Small intestine (tissue), 7 donors: ENCODE results near the gene CTSH. TPM values are rescaled to one million over a fixed set of nuclear protein-coding genes. Genes with fewer than 3 reads are reported as not detected.
A peak's percentile ranks its signal among the peaks of the same experiment; 100 is the strongest.
"Not testable (repeated sequence)": the region's sequence is repeated elsewhere in the genome, so short reads cannot be mapped to it uniquely, and the experiment has no call there.

Experiments used
- DNase-seq, 2 donors: peaks; one replicate each; pipeline versions ENCODE4 v3.0.0 to v3.0.0-alpha.2; 2013
- FAIRE-seq: peaks from 2 replicates; lab custom pipeline; 2012; peaks lifted over from hg19 to GRCh38; lab: Jason Lieb, UNC
- H3K27ac ChIP-seq, 3 donors: one replicate each; pipeline ENCODE4 v1.5.1; 2013; ENCODE audit warnings: low read length in 2 of 3, mild to moderate bottlenecking in 2 of 3, control low read depth in 1 of 3, inconsistent platforms in 1 of 3, low read depth in 1 of 3, moderate library complexity in 1 of 3
- H3K27me3 ChIP-seq, 3 donors: one replicate each; pipeline ENCODE4 v1.6.1; 2013; ENCODE audit warnings: low read length in 3 of 3, inconsistent platforms in 1 of 3; ENCODE audit not compliant: control insufficient read depth in 3 of 3, insufficient read depth in 3 of 3
- H3K36me3 ChIP-seq, 3 donors: one replicate each; pipeline ENCODE4 v1.6.1; 2013; ENCODE audit warnings: low read length in 3 of 3, inconsistent platforms in 1 of 3, low read depth in 1 of 3, mild to moderate bottlenecking in 1 of 3, moderate library complexity in 1 of 3; ENCODE audit not compliant: control insufficient read depth in 3 of 3, insufficient read depth in 2 of 3
- H3K4me1 ChIP-seq, 3 donors: one replicate each; pipeline ENCODE4 v1.6.1; 2013; ENCODE audit warnings: low read length in 2 of 3, inconsistent platforms in 1 of 3, low read depth in 1 of 3, mild to moderate bottlenecking in 1 of 3, moderate library complexity in 1 of 3; ENCODE audit not compliant: control insufficient read depth in 3 of 3, insufficient read depth in 2 of 3
- H3K4me3 ChIP-seq, 3 donors: one replicate each; pipeline ENCODE4 v1.5.1; 2013; ENCODE audit warnings: low read length in 3 of 3, control low read depth in 1 of 3, inconsistent platforms in 1 of 3, low read depth in 1 of 3, mild to moderate bottlenecking in 1 of 3, moderate library complexity in 1 of 3
- H3K9me3 ChIP-seq, 2 donors: one replicate each; pipeline ENCODE4 v1.6.1; 2013; ENCODE audit warnings: low read depth in 1 of 2, low read length in 1 of 2; ENCODE audit not compliant: control insufficient read depth in 2 of 2, insufficient read depth in 1 of 2
- WGBS, 3 donors: extraction: QIAGEN DNeasy Blood & Tissue Kit; methylation state at CpG; one replicate each; pipeline ENCODE4 v1.1.7; 2013; 5-methylcytosine and 5-hydroxymethylcytosine counted together
- polyA plus RNA-seq, 4 donors: library from polyadenylated mRNA; stranded (reverse) in 3 of 4; unstranded in 1 of 4; fragments of 200-250 nt in 3 of 4; fragments of 120-200 nt in 1 of 4; gene quantifications; one replicate each; pipeline versions ENCODE4 v1.2.1 to v1.2.3, GENCODE V29; 2013
- donor health status: healthy with polysubstance abuse.
- donor health status: control.
- donor health status: control.
- donor health status: Bipolar disorder and iron deficiency.
- donor health status: healthy.

Gene CTSH
- polyA plus RNA-seq, 4 donors, result 116 to 434 (median 167) TPM

DNA sequence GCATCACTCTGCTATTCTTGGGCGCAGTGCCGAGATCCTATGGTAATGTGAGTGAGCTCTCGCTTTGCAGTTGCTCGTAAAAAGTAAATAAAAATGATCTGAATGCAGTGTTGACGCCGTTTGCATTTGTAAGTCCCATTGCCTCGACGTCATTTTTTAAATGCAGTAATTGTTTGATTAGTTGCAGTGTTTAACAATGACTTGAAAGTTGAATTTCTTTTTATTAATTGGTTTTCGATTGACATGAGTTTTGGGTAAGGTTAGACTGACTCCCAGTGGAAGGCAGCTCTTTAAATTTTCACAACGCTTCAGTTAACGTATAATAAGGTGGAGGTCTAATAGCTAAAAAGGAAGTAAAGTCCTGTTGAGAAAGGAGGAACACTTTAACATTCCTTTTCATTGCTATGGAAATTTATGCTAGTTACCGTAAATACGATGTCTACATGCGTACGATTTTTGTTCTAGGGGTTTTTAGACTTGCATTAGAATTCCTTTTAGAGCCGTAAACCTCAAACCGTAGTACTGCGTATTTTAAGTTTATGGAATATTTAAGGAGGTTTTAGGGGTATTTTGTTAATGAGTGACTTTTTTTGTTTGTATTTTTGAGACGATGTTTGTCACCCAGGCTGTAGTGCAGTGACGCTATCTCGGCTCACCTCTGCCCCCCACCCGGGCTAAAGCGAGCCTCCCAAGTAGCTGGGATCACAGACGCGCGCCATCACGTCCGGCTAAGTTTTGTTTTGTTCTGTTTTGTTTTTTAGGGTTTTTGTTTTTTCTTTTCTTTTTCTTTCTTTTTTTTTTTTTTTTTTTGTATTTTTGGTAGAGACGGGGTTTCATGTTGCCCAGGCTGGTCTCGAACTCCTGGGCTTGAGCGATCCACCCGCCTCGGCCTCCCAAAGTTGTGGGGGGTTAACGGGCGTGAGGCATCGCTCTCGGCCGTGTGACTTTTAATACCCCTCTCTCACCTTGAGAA lies 70.8 kb downstream of the CTSH start:
- DNase-seq (peak; percentile 33 to 56), FAIRE-seq (no peak)
- Histone ChIP-seq H3K4me3 (peak overlapping the region; percentile 72 to 99 (median 98)), H3K27me3 (no peaks in the 10 kb centered on the region), H3K36me3 (peaks cover 0 to 7% (median 0%) of the 10 kb centered on the region in 3 donors), H3K9me3 (no peaks in the 10 kb centered on the region), H3K27ac (peak overlapping the region; percentile 99 to 100 (median 100)), H3K4me1 (peaks cover 0 to 25% (median 18%) of the 10 kb centered on the region in 3 donors)
- WGBS, 3 donors, result 0 to 1% (median 0%) methylated on average over 36 to 38 of the region's 38 CpGs

DNA sequence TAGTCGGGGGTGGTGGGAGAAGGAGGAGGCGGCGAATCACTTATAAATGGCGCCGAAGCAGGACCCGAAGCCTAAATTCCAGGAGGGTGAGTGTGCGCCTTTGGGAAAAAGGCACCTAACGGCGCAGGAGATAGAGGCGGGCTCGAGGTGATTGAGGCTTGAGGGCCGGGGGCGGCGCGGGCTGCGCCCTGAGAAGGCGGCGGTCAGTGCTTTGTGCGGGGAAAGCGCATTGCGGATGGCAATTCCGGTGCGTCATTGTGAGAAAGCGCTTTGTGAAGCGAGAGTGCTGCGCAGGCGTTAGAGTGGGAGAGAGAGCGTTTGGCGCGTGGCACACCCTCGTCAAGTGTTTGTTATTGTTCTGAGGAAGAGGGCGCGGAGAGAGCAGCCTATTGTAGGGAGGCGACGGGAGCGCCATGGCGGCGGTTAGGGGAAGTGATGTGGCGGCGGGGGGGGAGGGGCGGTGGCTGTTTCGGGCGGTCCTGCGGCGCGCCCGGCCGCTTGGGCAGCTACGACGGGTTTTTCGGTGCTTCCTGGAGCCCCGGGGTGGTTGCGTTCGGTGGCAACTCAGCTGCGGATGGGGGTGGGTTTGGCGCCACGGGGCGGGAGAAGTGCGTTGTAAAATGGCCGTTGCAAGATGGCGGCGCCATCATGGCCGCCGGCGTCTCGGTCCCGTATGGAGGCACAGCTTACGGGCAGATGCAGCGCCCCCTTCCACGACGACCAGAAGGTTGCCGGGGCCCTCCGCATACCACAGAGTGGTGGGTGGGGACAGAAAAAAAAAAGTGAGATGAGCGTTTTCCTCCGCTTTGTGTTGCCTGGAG lies 71.7 kb downstream of the CTSH start:
- H3K36me3 ChIP-seq, result peaks cover 0 to 5% (median 0%) of the 10 kb centered on the region in 3 donors
- DNase-seq (peak; percentile 72 to 95), FAIRE-seq (no peak)
- WGBS, 3 donors, result 0 to 1% (median 0%) methylated on average over 65 to 75 of the region's 75 CpGs
- H3K27ac ChIP-seq, result peak overlapping the region; percentile 99 to 100 (median 100)
- H3K4me3 ChIP-seq, result peak overlapping the region; percentile 72 to 99 (median 98)
- H3K4me1 ChIP-seq, result peaks cover 0 to 25% (median 16%) of the 10 kb centered on the region in 3 donors
- no peaks in the 10 kb centered on the region for H3K27me3 ChIP-seq
- H3K9me3 ChIP-seq, result no peaks in the 10 kb centered on the region

DNA sequence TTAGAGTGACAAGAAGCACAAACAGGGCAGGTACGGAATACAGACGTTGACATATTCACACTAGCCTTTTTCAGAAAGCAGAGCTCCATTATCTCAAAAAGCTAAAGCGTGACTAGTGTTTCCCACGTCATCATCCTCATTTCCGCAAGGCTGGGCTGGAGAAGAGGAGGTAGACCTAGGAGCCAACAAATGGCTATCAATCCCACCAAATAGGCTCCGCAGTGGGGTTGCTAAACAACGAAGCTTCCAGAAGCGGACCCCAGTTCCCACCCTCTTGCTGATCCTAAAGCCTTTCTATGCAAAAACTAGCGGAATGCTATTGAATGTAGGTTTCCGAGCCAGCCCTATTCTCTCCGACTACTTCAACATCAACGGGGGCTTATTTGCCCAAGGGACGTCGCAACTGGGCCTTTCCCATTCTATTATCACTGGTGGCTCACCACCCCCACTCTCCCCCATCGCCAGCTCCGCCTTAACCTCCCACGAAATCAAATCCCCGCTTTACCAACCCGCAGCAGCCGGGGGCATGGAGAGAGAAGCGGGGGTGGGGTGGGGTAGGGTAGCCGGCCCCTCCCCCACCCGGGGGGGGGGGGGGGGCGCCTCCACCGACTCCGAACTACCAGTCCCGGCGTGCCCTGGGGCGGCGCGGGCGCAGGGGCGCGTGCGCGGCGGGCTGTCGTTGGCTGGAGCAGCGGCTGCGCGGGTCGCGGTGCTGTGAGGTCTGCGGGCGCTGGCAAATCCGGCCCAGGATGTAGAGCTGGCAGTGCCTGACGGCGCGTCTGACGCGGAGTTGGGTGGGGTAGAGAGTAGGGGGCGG lies 72.5 kb downstream of the CTSH start, which contains the start of gene MORF4L1:
Gene MORF4L1, plus strand, starts transcription at position 736 of the 817 bp plus-strand sequence. CDS start 128 bp downstream, outside the sequence.
- DNase-seq (peak; percentile 92 to 97), FAIRE-seq (no peak)
- 7 to 13% (median 9%) methylated on average over 43 to 52 of the region's 52 CpGs for WGBS, 3 donors
- Histone ChIP-seq H3K4me1 (peaks cover 0 to 18% (median 8%) of the 10 kb centered on the region in 3 donors), H3K27ac (peak within 1 kb of the TSS; percentile 99 to 100 (median 100)), H3K9me3 (no peaks in the 10 kb centered on the region), H3K27me3 (no peaks in the 10 kb centered on the region), H3K4me3 (peak within 1 kb of the TSS; percentile 79 to 99 (median 98)), H3K36me3 (peaks cover 0 to 5% (median 0%) of the 10 kb centered on the region in 3 donors)

DNA sequence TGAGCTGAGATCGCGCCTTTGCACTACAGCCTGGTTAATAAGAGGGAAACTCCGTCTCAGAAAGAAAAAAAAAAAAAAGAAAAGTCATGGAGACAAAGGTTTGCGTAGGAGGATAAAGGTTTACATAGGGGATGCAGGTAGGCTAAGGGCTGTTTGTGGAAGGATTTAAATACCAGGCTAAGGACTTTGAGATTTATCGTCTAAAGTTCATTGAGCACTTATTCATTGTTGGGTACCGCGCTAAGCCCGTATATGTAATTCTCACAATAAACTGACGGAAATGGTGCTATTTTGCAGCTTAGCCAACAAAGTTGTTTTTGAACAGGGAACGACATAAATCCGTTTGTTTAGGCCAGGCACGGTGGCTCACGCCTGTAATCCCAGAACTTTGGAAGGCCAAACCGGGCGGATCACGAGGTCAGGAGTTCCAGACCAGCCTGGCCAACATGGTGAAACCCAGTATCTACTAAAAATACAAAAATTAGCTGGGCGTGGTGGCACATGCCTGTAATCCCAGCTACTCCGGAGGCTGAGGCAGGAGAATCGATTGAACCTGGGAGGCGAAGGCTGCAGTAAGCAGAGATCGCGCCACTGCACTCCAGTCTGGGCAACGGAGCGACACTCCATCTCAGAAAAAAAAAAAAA lies 73.2 kb downstream of the CTSH start:
- not testable (repeated sequence) for FAIRE-seq, H3K36me3 ChIP-seq, H3K9me3 ChIP-seq, H3K27me3 ChIP-seq
- WGBS, 3 donors, result 65 to 81% (median 73%) methylated on average over 24 of the region's 24 CpGs
- peaks cover 0 to 15% (median 6%) of the 10 kb centered on the region in 3 donors for H3K4me1 ChIP-seq
- DNase-seq, result peak; percentile 16 to 58
- H3K27ac ChIP-seq, result peak overlapping the region in 1 of 3 donors; percentile 94
- peak overlapping the region in 1 of 3 donors; percentile 79 for H3K4me3 ChIP-seq

Other genes starting within 250 kb of the CTSH start
- gene ADAMTS7, start 133.6 kb downstream of the CTSH start, polyA plus RNA-seq, result 1 to 10 TPM in 1 of 4 donors, under 1 TPM in 2, not detected in 1; 0.27 to 8.8 (median 0.84) TPM
- 100 to 1,000 TPM; 157 to 357 (median 224) TPM for gene MORF4L1, start 72.2 kb downstream of the CTSH start, polyA plus RNA-seq
- gene RASGRF1, start 145.7 kb upstream of the CTSH start, polyA plus RNA-seq, result under 1 TPM in 2 of 4 donors, not detected in 2; 0.10 to 0.49 TPM